Islet of Langerhans (tissue), 1 donor: Measurements from ENCODE around the gene POLR1H.
A peak's percentile ranks its signal among the peaks of the same experiment; 100 is the strongest.

Experiments used
- FAIRE-seq: peaks from one replicate; lab custom pipeline; 2011; peaks lifted over from hg19 to GRCh38; lab: Jason Lieb, UNC

The POLR1H gene

DNA sequence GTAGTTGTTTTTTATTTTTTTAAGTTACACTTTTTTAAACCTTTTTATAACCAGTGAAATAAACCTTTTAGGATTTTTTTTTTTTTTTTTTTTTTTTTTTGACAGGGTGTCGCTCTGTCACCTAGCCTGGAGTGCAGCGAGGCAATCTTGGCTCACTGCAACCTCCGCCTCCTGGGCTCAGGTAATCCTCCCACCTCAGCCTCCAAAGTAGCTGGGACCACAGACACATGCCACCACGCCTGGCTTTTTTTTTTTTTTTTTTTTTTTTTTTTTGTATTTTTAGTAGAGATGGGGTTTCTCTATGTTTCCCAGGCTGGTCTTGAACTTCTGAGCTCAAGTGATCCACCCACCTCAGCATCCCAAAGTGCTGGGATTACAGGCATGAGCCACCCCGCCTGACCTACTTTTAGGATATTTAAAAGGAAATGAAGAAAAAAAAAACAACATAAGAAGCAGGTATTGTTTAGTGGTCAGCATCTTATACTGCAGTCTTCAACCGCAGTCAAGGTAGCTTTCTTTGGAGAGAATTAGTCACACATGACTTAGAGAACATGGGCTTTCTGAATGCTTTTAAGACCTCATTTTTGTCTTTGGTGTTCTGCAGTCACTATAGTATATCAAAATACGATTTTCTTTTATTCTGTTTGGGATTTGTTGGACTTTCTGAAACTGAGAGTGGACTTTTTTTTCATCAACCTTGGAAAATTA lies 1.6 kb downstream of the POLR1H start:
- no peak for FAIRE-seq

DNA sequence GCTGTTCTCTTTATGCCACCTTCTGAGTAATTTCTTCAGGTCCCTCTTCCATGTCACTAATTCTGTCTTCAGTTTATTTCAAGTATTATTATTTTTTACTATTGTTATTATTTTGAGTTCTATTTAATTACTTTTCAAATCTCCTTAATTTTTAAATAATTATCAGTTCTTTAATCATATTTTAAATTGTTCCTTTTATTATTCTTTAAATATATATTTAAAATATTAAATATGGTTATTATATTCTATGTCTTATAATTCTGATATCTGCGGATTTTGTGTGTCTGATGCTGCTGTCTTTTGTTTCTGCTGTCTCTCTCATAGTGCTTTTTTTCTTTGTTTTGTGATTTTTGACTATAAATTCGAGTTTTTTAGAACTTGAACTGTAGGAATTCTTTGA lies 2.2 kb downstream of the POLR1H start:
- no peak for FAIRE-seq

DNA sequence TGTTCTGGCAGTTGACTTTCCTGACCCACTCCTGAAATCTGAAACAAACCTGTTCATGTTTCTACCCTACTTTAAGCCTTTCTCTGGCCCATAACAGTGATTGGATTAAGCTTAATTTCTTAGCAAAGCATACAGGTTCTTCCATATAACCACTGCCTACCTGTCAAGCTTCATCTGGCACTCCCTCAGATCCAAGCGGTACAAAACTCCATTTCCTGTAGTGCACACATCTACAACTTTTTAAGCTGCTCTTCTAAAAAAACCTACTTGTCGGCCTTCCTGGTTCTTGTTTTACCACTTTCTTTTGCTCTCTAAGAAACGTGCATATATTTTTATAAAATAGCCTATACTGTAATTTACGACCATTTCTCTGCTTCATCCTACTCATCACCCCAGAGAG lies 5.0 kb downstream of the POLR1H start:
- no peak for FAIRE-seq

DNA sequence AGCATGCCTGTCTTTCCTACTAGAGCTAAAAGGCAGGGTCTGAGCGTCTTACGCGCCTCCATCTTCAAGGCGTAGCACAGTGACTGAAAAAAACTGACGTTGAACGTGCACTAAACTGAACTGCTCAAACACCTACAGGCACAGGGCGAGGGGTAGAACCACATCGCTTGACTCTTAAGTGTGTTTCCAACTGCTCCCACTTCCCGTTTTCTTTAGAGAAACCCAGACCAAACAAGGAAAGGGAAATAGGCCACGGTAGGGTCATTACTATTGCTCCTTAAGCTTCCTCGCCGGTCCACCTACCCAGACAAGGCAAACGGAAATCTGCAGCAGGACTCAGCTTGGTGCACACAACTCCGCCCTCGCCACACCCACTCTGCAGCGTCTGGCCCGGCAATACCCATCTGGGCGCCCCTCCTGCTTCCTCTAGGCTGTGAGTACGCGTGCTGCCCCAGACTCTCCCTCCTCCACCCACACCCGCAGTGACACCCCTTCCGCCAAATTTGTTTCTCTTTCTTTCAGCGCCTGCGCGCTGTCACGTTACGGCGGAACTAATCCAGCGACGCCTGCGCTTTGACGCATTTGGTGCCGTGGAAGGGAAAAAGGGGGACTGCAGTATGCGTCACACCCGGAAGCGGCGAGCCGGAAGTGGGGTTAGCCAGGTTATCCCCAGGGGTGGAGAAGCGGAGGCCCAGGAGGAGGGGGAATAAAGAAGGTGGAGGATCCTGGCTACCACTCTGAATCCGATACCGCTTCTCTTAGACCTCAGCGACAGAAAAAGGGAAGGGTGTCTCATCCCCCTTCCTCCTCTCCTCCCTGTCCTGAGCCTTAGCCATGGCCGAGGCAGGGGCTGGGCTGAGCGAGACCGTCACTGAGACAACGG lies 5.8 kb downstream of the POLR1H start, which contains the start of gene PPP1R11:
PPP1R11 (plus strand) TSS at position 622 of the 883 bp plus-strand sequence; CDS start at position 835, 213 bp downstream.
- FAIRE-seq, result peak; percentile 92

DNA sequence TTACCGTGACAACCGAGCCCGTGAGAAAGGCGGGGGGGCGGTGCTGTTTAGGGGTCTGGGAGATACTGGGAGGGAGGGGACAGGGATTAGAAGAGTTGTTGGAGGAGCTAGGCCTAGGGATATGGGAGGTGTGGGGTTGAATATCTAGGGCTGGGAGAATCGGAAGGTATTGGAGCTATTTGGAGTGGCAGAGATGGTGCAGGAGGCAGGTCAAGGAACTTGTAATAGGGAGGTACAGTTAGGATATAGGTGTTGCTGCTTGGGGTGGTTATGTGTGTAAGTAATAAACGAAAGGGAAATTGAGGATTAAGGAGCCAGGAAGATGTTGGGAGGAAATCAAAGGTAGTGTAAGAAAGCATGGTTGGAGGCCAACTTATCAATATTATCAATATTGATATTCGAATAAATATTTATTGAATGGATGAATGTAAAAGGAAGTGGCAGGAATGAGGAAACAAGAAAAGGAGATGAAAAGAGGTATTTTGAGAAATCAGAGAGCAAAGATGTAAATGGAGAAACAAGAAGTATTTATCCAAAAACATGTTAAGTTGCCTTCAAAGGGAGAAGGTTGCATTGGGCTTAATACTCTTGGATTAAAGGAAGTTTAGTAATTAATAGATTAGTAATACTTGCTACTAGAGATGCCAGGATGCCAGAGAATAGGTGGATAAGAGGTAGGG lies 6.5 kb downstream of the POLR1H start:
- no peak for FAIRE-seq

DNA sequence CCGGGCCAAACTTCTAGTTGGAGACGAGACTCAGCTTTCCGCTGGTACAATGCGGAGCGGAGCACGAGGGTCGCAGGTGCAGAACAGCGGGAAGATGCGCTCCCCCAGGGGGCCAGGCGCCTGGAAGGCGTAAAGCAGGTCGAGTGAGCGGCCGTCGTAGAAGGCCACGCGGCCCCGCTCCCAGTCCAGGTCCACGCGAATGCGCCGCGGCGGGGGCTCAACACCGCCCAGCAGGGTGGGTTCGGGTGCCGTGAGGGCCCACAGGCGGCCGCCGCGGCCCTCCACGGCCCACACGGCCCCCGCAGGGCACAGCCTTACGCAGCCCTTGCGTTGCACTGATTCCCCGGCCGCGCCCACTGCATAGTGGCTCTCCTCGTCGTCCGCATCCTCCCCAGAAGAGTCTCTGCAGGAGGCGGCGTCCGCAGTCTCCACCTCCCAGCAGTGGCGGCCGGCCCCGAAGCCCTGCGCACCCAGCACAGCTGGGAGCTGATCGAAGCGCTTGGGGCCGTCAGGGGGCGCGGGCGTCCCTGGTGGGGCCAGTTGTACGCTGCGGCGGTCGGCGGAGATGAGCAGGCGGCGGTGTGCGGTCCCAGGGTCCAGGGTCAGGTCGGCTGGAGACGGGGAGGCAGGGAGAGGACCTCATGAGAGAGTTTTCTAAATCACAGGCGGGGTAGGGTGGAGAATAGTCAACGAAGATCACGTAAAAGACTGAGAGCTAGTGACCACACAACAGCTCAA lies 10.2 kb downstream of the POLR1H start:
- FAIRE-seq, result no peak

DNA sequence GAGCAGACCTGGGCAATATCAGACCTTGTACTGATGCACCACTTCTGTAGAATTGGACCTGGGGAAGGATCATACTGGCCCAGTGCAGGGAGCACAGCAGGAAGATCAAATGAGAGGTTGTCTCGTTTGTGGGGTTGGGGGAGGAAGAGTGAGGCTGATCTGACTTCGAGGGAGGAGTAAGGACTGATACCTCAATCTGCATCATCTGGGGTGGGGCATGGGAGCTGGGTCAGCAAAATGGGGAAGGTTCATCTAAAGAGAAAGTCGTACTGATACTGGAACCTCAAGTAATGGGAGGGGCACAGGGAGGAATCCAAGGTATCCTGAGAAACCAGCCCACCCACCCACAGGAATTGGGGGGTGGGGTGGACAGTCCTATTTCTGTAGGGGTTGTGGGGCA lies 10.8 kb downstream of the POLR1H start:
- no peak for FAIRE-seq

DNA sequence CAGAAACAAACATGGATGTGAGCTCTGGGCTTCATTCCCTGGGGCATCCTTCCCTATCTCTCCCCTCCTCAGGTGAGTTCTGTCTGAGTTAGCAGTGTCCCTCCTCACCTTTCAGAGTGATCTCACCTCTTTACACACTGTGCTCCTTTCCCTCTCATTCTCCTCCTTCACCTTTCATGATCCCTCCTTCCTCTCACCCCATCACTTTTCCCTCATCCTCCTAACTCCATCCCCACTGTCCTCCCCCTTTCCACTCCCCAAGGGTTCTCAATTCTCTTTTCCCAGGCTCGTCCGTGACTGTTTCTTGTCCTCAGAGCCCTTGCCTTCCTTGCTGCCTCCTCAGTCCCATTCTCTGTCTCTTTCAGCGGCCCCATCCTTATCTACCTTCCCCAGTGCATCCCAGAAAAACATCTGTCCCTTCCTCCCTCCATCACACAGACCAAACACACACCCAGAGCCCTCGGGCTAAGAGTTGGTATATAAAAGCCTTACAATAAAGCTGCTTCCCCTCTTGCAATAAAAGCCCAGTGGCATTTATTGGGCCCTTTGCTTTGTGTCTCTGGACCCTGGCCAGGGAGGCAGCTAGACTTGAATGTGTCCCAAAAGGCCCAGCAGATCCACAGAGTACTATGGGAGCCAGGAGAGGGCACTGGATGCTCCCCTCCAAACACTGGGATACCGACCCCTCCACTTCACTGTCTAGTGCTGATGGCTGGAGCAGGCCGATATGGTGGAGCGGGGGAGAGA lies 12.6 kb downstream of the POLR1H start:
- FAIRE-seq, result no peak

DNA sequence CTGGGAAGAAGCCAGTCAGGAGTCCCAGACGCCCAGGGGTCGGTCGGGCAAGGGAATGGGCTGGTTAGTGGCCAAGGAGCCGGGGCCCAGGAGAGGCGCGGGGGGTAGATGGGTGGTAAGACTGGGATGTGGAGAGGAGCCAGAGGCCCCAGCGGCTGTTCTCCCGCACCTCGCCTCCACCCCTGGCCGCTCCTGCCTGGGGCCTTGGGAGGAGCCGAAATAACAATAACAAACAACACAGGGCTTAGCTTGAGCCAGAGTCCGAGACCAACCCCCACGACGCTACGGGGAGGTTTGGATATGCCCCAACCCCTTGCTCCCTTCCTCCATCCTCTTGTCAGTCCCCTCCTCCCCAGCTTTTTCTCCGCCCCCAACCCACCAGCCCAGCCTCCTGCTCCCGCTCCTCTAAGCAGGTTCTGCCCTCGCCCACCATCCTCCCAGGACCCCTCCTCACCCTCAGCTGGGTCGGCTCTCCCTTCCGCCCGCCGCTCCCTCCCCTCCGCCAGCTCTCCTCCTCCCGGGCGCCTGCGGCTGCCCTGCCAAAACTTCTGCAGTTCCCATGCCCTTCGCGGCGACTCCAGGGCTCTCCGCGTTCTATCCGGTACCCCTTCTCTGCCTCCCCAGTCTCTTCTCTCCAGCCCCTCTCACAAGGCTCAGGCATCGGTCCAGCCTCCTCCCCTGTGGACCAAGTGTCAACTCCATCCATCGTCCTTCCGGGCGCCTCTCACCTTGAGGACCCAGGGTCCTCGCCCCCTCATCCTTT lies 13.4 kb downstream of the POLR1H start:
- FAIRE-seq, result no peak

DNA sequence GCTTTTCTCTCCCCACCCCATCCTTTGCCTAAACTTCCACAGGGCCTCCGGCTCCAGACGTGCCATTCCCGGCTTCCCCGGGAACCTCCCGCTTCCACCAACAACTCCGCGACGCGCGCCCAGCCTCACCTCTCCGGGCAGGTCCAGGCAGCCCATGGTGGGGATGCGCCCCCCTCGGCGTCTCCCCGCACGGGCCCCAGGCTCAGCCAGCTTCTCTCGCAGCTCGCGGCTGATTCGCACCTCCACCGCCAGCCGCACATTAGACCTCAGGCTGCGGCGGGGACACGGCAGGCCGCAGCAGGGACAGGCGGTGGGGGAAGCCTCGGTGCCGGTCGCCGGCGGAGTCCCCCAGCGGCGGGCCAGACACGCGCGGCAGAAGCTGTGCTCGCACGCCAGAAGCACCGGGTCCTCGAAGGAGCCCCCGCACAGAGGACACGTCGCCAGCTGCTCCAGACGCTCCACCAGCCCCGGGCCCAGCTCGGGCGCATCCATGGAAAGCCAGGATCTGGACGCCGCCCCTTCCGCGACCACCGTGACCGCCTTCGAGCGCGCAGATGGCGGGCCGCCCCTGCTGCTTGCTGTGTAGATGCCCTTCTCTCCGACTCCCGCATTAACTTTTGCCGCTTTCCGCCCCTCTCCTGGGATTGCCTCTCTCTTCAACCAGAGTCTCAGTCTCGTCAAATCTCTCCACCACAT lies 14.2 kb downstream of the POLR1H start, which contains the start of gene RNF39:
RNF39 (minus strand) TSS at position 676 of the 696 bp plus-strand sequence; CDS start at position 492, 184 bp downstream.
- no peak for FAIRE-seq

DNA sequence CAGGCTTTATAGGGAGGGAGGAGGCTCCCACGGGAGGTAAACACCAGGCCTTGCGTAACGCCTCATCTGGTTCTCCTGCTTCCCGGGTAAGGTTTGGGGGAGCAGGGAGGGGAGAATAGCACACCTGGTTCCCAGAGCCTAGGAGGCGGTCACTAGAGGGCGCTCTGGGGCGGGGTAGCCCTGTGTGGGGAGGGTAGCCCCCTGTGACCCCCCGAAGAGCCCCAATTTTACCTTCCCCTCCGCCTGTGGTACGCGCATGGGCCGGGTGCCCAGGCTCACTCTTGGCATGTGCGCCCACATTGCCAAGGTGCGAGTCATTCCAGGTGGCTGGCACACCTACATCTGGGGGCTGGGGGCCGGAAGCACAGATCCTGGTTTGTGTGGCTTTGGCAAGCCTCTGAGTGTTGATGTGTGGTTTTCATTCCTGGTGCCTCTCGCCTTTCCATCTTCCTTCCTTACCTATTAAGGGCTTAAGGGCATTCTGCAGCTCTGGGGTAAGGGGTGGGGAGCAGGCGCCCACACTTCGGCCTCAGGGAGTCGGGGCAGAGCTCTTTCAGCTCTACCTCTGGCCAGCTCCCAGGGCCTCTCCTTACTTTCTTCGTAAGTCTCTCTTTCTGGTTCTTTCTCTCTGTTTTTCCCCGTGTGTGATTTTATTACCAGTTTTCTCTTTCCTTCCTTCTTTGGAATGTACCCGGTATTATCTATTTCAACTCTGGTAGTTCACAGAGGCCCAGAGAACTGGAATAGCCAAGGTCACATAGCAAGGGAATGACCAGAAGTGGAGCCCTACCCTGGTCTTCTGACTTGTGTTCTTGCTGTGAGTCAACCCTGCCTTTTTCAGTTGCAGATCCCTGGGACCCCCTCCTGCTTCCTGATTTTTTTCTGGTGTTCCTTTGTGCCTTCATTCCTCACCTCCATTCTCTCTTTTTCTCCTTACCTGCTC lies 15.0 kb downstream of the POLR1H start:
- no peak for FAIRE-seq

DNA sequence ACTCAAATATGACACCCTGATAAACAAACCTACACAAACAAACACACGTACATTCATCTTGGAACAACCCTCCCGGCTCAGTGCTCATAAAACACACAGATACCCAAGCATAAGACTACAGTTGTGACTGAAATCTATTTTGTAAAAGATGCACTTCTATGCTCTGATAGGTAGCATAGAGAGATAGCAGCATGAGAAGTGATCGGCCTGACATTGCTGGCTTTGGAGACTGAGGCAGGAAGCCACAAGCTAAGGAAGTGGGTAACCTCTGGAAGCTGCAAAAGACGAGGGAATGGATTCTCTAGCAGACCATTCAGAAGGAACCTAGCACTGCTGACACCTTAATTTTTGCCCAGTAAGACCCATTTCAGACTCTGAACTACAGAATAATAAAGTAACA lies 16.2 kb downstream of the POLR1H start:
- FAIRE-seq, result no peak

DNA sequence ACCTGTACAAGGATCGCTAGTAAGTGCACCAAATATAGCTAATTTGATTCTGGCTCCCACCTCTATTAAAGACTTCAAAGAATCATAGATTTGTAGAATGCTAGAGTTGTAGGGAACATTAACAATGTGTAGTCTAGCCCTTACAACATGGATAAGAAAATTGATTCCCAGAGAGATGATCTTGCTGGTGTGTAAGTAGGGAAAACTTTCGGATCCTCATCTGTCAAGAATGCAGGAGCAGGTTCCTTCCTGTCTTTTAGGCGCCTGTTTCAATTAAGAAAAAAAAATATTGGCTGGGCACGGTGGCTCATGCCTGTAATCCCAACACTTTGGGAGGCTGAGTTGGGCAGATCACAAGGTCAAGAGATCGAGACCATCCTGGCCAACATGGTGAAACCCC lies 26.8 kb downstream of the POLR1H start:
- FAIRE-seq, result no peak

DNA sequence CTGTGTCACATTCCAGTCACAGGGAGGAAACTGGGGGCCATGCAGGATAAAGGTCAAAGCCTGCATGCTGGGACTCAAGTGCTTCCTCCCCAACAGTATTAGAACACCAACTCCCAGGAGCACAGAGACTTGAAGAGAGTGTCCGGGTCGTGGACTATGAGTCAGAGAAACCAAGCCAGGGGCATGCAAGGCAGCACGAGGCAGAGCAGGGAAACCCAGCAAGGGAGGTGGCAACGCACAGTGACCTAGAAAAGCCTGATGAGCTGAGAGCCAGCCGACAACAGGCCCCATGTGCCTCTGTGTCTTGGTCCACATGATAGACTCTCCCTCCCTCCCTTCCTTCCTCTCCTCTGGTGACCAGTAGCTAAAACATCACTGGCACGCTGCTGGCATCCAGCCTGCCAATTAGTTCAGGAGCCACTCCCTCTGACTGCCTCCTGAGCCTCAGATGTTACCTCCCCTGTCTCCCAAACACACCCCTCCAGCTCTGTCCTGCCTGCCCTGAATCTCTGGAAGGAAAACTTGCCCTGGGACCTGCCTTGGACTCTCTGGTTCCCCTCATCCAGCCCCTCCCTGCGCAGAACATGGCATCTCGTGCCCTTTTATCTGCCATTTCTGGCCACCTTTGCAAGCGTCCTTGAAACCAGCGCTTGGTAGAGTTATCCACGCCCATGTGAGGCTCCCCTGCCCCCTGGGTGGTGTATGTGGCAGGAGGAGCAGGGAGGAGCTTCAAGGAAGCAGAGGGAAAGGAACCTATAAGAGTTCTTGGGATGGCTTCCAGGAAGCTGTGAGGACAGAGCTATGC lies 30.7 kb downstream of the POLR1H start:
- no peak for FAIRE-seq

DNA sequence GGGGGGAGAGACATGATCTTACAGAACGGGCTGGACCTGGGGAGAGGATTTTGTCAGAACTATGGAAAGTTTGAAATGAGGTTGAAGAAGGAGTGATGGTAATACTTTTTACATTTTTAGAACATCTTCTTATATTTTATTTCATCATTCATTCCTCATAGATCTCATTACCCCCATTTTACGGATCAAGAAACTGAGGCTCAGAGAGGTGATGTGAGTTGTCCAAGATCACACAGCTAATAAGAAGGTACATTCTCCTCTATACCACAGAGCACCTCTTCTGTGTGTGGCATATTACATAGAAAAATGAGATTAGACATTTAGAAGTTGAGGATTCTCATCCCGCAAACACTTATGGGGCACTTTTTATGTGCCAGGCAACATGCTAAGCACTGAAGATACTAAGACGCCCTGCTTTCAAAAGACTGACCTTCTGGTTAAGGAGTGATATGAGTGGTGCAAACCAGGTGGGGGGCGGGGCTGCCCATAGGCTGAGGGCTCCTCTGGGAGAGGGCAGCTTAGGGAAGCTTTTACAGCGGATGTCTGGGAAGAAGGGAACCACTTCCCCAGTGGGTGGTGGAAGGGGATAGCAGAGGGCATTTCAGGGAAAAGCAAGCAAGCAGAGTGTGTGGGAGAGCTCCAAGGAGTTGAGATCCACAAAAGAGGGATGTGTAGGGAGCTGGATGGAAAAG lies 31.9 kb downstream of the POLR1H start:
- FAIRE-seq, result no peak

DNA sequence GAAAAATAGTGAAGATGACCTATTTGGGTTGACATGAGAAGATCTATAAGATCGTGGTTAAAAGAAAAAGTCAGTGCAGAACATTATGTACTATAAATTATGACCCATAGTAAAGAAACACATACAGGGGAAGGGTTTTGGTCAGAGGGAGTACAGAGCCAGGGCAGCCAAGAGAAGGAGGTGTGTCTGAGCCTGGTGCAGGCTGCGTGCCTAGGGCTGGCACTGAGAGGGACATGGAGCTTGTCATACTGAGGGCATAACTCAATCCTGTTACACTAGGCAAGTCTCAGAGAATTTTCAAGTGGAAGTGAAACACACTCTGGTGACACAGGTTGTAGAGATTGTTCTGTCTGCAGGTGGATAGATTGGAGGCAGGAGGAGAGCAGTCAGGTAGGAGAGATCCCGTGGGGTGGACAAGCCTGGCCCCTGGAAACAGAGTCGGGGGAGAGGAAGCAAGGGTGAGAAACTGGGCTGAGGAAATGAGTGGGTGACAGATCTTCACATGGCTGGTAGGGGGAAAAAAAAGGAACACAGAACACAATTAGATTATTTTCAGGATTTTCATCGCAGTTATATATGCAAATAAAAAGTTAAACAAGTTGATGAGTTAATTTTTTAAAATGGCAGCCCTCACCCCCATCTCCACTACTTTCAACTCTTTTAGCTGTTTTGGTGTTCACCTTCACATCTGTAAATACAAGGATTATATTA lies 33.0 kb downstream of the POLR1H start:
- FAIRE-seq, result no peak

DNA sequence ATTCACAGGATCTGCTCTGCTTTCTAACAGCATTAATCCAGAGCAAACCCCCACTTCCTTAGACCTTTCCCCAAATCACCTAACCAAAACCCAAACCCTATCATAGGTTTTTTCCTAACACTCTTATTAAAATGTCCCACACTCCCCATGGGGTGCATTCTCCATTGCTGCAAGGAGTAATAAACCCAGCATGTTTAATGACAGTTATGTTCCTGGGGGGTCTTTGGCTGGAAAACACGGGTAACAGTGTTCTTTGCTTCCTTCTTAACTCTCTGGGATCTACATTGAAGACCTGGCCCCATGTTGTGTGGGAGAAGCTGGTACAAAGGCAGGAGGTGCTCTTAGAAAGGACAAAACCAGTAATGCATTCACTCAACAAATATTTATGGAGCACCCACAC lies 35.8 kb downstream of the POLR1H start:
- FAIRE-seq, result no peak
